ENCODE measurements around the gene COG1.

- TF ChIP-seq CTCF (IDR thresholded peaks at IDR 0.05): no peak
- no peak for TF ChIP-seq POLR2A (IDR thresholded peaks at IDR 0.05)
Observed at GRCh38 chr17:73234736-73235135, 41.9 kb downstream of the COG1 start.
